SIG-M5 treated with dmso at 0.1 percent for 504 hours (cell line): ENCODE data around the gene GBX1.

Experiments
- DNase-seq: peaks from one replicate; lab custom pipeline; 2025; ENCODE audit not compliant: unreplicated experiment; lab: John Stamatoyannopoulos, UW

GBX1 gene

GRCh38 chr7:151174246-151175046 lies 7.0 kb upstream of the GBX1 start:
- no peak for DNase-seq

GRCh38 chr7:151173386-151174245 lies 6.1 kb upstream of the GBX1 start:
- DNase-seq, result no peak

GRCh38 chr7:151172273-151173141 lies 5.0 kb upstream of the GBX1 start:
- peak; percentile 53 for DNase-seq

GRCh38 chr7:151168787-151169162 lies 1.3 kb upstream of the GBX1 start:
- DNase-seq, result no peak

GRCh38 chr7:151168003-151168786 lies 701 bp upstream of the GBX1 start:
- peak; percentile 49 for DNase-seq

- no peak for DNase-seq
Observed at GRCh38 chr7:151166629-151167196, 781 bp downstream of the GBX1 start.

- DNase-seq, result no peak
Observed at GRCh38 chr7:151161757-151162156, 5.7 kb downstream of the GBX1 start.

GRCh38 chr7:151157645-151158329 lies 9.7 kb downstream of the GBX1 start:
- DNase-seq, result no peak

- no peak for DNase-seq
Observed at GRCh38 chr7:151152643-151153513, 14.6 kb downstream of the GBX1 start.

- no peak for DNase-seq
Observed at GRCh38 chr7:151150388-151150787, 17.1 kb downstream of the GBX1 start.

GRCh38 chr7:151148319-151149259 lies 18.9 kb downstream of the GBX1 start:
- DNase-seq, result no peak

GRCh38 chr7:151146761-151147160 lies 20.7 kb downstream of the GBX1 start:
- DNase-seq, result no peak

GRCh38 chr7:151144387-151144786 lies 23.1 kb downstream of the GBX1 start:
- no peak for DNase-seq

- no peak for DNase-seq
Observed at GRCh38 chr7:151143261-151144015, 24.1 kb downstream of the GBX1 start.

- DNase-seq, result no peak
Observed at GRCh38 chr7:151142686-151143040, 24.8 kb downstream of the GBX1 start.

GRCh38 chr7:151141855-151142685 lies 25.4 kb downstream of the GBX1 start:
- DNase-seq, result no peak
